Measurements from ENCODE around the gene FASN. TPM values are rescaled to one million over a fixed set of nuclear protein-coding genes. Genes with fewer than 3 reads are reported as not detected.

Gene FASN
- total and polyA plus RNA-seq, 2 of the 13 experiments (the other 11 are each of a cell fraction or from before 2014, with no cell fraction given), result 51.7 to 101 TPM

- TF ChIP-seq SNAPC4 (CRISPR knock-in tag; IDR thresholded peaks at IDR 0.05) (no peak), NKX3-1 (CRISPR knock-in tag; IDR thresholded peaks at IDR 0.05) (no peak), FLYWCH1 (CRISPR knock-in tag; IDR thresholded peaks at IDR 0.05) (no peak), ZNF782 (CRISPR knock-in tag; IDR thresholded peaks at IDR 0.05; ENCODE audit: borderline replicate concordance) (no peak), TBL1XR1 (IDR thresholded peaks at IDR 0.05; ENCODE audit: borderline replicate concordance, low read length, partially characterized antibody) (no peak), KDM5B (CRISPR knock-in tag; IDR thresholded peaks at IDR 0.05; ENCODE audit: borderline replicate concordance) (peak; percentile 7; the same call in 1 of the 2 replicates), ZNF850 (CRISPR knock-in tag; conservative IDR thresholded peaks at IDR 0.05) (no peak), ZNF180 (CRISPR knock-in tag; IDR thresholded peaks at IDR 0.05; ENCODE audit: borderline replicate concordance, low read depth) (no peak), ZNF234 (CRISPR knock-in tag; conservative IDR thresholded peaks at IDR 0.05) (no peak), ZBTB26 (CRISPR knock-in tag; IDR thresholded peaks at IDR 0.05; ENCODE audit: borderline replicate concordance) (no peak), ZNF329 (CRISPR knock-in tag; IDR thresholded peaks at IDR 0.05; ENCODE audit: low read depth) (no peak), MIXL1 (CRISPR knock-in tag; IDR thresholded peaks at IDR 0.05) (no peak), THAP7 (CRISPR knock-in tag; IDR thresholded peaks at IDR 0.05) (no peak), ZNF431 (CRISPR knock-in tag; IDR thresholded peaks at IDR 0.05; ENCODE audit: borderline replicate concordance, low read depth) (no peak), SMAD3 (CRISPR knock-in tag; IDR thresholded peaks at IDR 0.05) (no peak), SMAD9 (CRISPR knock-in tag; IDR thresholded peaks at IDR 0.05) (no peak), MAFK (conservative IDR thresholded peaks at IDR 0.05 in 1 of 2, IDR thresholded peaks at IDR 0.05 in 1 of 2; ENCODE audit: low read length in 2 of 2) (no peak), ZNF773 (CRISPR knock-in tag; IDR thresholded peaks at IDR 0.05; ENCODE audit: borderline replicate concordance) (no peak), MIER3 (CRISPR knock-in tag; IDR thresholded peaks at IDR 0.05; ENCODE audit: borderline replicate concordance) (no peak), ZKSCAN5 (CRISPR knock-in tag; IDR thresholded peaks at IDR 0.05) (no peak), ZNF737 (CRISPR knock-in tag; IDR thresholded peaks at IDR 0.05; ENCODE audit: borderline replicate concordance) (no peak), ZNF205 (CRISPR knock-in tag; IDR thresholded peaks at IDR 0.05) (no peak; the same call in 1 of the 2 replicates), ZNF781 (CRISPR knock-in tag; IDR thresholded peaks at IDR 0.05; ENCODE audit: borderline replicate concordance, not compliant biosample characterization) (peak; percentile 24), HMG20B (CRISPR knock-in tag; conservative IDR thresholded peaks at IDR 0.05) (no peak)
Measured at GRCh38 chr17:82076785-82077591, 21.0 kb downstream of the FASN start (continued).

Data from HepG2 (cell line).